GM10847 (cell line): Measurements from ENCODE around the gene PAIP2.

Experiments
- POLR2A ChIP-seq: IDR thresholded peaks from 2 replicates; pipeline ENCODE4 v1.6.1; 2011; ENCODE audit not compliant: insufficient read length; ENCODE audit errors: extremely low read depth

Gene PAIP2

GRCh38 chr5:139306197-139306596, 35.5 kb upstream of the PAIP2 start:
- no peak for TF ChIP-seq POLR2A

GRCh38 chr5:139306628-139307379, 34.9 kb upstream of the PAIP2 start:
- no peak for TF ChIP-seq POLR2A

- no peak for TF ChIP-seq POLR2A
Measured at GRCh38 chr5:139308797-139309196, 32.9 kb upstream of the PAIP2 start.

- no peak for TF ChIP-seq POLR2A
Measured at GRCh38 chr5:139312075-139312474, 29.6 kb upstream of the PAIP2 start.

GRCh38 chr5:139314276-139314675, 27.4 kb upstream of the PAIP2 start:
- no peak for TF ChIP-seq POLR2A

- no peak for TF ChIP-seq POLR2A
Measured at GRCh38 chr5:139315056-139315615, 26.5 kb upstream of the PAIP2 start.

- TF ChIP-seq POLR2A = no peak
Measured at GRCh38 chr5:139335811-139336210, 5.8 kb upstream of the PAIP2 start.

GRCh38 chr5:139340051-139340450, 1.6 kb upstream of the PAIP2 start:
- no peak for TF ChIP-seq POLR2A

- no peak for TF ChIP-seq POLR2A
Measured at GRCh38 chr5:139341187-139341688, 416 bp upstream of the PAIP2 start.

- no peak for TF ChIP-seq POLR2A
Measured at GRCh38 chr5:139342423-139342723, 719 bp downstream of the PAIP2 start.

- no peak for TF ChIP-seq POLR2A
Measured at GRCh38 chr5:139343476-139343875, 1.8 kb downstream of the PAIP2 start.

GRCh38 chr5:139344177-139344576, 2.5 kb downstream of the PAIP2 start:
- no peak for TF ChIP-seq POLR2A

GRCh38 chr5:139354186-139354585, 12.5 kb downstream of the PAIP2 start:
- TF ChIP-seq POLR2A = no peak

GRCh38 chr5:139358064-139358463, 16.4 kb downstream of the PAIP2 start:
- TF ChIP-seq POLR2A = no peak

GRCh38 chr5:139360384-139360783, 18.7 kb downstream of the PAIP2 start:
- TF ChIP-seq POLR2A = no peak

- no peak for TF ChIP-seq POLR2A
Measured at GRCh38 chr5:139361835-139362429, 20.3 kb downstream of the PAIP2 start.
